ENCODE results near the gene APOM.

The APOM gene

DNA sequence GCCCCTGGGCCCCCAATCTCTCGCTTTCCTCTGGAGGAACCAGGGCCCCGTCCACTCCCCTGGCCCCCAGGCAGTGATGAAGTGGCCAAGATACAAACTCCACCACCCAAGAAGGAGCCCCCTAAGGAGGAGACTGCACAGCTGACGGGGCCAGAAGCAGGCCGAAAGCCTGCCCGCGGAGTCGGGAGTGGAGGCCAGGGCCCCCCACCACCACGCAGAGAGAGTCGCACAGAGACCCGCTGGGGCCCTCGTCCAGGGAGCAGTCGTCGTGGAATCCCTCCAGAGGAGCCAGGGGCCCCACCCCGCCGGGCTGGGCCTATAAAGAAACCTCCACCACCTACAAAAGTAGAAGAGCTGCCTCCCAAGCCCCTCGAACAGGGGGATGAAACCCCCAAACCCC, 24.5 kb upstream of the APOM start:
- no peak for DNase-seq (ENCODE audit: low read depth in 3 of 3)

DNA sequence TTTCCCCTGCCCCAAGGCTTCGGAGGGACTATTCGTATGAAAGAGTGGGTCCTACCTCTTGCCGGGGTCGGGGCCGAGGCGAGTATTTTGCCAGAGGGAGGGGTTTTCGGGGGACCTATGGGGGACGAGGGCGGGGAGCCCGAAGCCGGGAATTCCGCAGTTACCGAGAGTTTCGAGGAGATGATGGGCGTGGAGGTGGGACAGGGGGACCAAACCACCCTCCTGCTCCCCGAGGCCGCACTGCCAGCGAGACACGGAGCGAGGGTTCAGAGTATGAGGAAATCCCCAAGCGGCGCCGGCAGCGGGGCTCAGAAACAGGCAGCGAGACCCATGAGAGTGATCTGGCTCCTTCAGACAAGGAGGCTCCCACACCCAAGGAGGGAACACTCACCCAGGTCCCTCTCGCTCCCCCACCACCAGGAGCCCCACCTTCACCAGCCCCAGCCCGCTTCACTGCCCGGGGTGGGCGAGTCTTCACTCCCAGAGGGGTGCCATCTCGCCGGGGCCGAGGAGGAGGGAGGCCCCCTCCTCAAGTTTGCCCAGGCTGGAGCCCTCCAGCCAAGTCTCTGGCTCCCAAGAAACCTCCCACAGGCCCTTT, 23.9 kb upstream of the APOM start:
- DNase-seq (ENCODE audit: low read depth in 3 of 3) = no peak

DNA sequence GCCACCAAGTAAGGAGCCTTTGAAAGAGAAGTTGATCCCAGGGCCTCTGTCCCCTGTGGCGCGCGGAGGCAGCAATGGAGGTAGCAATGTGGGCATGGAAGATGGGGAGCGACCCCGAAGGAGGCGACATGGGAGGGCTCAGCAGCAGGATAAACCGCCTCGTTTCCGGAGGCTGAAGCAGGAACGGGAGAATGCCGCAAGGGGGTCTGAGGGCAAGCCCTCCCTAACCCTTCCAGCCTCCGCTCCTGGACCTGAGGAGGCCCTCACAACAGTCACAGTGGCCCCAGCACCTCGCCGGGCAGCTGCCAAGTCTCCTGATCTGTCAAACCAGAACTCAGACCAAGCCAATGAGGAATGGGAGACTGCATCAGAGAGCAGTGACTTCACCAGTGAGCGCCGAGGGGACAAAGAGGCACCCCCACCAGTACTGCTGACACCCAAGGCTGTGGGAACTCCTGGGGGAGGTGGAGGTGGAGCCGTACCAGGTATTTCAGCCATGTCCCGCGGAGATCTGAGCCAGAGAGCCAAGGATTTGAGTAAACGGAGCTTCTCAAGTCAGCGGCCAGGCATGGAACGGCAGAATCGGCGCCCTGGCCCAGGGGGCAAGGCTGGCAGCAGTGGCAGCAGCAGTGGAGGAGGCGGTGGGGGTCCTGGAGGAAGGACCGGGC, 23.3 kb upstream of the APOM start:
- DNase-seq (ENCODE audit: low read depth in 3 of 3) = no peak

DNA sequence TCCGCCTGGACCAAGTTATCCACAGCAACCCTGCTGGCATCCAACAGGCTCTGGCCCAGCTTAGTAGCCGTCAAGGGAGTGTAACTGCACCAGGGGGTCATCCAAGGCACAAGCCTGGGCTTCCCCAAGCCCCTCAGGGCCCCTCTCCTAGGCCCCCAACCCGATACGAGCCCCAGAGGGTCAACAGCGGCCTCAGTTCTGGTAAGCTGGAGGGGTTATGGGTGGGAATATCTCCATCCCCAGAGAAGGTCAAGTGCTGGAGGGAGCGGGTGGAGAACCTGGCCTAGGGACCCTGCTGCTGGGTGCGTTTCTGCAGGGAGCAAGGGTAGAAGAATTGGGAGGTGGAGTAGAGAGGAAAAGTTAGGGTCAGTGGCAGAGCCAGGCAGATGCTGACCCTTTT, 22.2 kb upstream of the APOM start:
- DNase-seq (ENCODE audit: low read depth in 3 of 3) = no peak

DNA sequence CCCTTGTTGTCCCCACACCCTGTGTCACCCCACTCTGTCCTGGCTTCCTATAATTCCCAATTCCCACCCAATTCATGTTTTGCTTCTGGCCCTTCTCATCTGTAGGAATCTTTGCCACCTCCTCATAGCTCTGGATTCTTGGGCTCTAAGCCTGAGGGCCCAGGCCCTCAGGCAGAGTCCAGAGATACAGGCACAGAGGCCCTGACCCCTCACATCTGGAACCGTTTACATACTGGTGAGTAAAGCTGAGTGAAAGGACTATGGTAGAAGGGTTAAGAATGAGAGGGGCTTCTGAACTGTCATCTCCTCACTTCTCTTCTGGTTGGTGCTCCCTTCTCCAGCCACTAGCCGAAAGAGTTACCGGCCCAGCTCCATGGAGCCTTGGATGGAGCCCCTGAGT, 21.6 kb upstream of the APOM start:
- DNase-seq (ENCODE audit: low read depth in 3 of 3) = no peak

DNA sequence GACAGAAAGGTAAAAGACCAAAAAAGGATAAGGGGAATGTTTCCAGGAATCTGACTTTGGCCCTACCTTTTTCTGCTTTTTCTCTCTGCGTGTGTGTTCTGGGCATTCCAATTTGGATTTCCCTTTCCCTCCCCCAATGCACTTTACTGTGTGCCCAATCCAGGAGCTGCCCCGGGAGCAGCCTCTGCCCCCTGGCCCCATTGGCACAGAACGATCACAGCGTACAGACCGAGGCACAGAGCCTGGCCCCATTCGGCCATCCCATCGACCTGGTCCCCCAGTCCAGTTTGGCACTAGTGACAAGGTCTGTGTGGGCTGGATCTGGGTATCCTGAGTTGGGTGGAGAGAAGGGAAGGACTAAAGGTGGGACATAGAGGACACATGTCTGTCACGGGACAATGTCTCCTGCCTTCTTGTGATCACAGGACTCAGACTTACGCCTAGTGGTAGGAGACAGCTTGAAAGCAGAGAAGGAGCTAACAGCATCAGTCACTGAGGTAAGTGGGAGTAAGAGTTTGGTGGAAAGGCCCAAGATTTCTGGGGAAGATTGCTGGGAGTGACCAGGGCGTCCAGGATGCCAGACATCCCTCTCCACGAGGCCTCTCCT, 20.6 kb upstream of the APOM start:
- no peak for DNase-seq (ENCODE audit: low read depth in 3 of 3)

DNA sequence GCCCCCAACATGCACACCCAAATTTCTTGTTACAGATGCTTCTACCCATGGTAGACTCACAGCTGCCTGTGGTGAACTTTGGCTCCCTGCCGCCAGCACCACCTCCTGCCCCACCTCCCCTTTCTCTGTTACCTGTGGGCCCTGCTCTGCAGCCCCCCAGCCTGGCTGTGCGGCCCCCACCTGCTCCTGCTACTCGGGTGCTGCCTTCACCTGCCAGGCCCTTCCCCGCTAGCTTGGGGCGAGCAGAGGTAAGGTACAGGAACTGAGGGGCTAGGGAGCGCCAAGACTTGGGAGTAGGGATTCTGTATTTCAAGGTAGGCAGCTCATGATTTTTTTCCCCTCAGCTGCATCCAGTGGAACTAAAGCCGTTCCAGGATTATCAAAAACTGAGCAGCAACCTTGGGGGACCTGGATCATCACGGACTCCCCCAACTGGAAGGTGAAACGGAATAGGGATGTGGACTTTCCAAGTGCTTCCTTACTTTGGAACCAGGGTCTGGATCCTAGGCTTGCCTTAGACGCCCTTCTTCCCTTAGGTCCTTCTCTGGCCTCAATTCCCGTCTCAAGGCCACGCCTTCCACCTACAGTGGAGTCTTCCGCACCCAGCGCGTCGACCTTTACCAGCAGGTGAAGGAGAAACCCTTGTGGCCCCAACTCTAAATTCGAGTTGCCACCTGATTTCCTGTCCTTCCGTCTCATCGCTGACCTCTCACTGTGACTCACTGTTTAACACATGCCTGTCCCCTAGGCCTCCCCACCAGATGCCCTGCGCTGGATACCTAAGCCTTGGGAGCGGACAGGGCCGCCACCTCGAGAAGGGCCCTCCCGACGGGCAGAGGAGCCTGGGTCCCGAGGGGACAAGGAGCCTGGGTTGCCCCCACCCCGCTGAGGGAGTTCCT, 18.7 kb upstream of the APOM start:
- no peak for DNase-seq (ENCODE audit: low read depth in 3 of 3)

DNA sequence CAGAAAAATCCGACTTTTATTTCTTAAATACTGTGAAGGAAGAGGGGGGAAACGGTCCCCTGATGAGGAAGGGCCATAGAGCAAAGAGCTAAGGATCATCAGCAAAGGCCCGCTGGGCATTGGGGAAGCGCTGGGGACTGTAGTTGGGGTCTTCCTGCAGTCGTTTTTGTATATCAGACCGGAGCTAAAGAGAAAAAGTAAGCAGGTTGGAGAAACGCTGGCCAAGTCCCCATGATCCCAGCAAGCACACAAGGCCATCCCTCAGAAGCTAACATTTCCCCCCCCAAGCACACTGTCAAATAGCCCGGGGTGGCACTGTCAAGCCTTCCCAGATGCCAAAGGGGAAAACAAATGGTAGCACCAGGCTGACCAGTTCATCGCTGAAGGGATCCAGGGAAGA, 16.7 kb upstream of the APOM start:
- no peak for DNase-seq (ENCODE audit: low read depth in 3 of 3)

DNA sequence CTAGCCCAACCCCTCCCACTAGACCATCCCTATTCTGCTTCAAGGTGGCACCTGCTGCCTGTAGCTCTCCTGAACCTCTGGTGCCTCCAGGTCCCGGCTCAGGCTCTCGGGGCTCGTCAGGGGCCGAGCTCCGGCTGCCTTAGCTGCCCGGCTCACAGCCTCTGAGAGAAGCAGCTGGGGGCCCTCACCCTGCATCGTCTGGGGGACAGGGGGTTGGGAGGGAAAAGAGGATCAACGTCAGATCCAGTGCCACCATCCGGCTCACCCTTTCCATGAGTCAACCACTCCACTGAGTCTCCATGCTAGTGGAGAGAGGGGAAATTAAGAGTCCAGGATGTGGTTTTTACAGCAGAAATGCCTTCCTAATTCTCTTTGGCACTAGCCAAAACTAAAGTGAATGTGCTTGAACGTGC, 16.2 kb upstream of the APOM start:
- DNase-seq (ENCODE audit: low read depth in 3 of 3) = peak in 1 of 3 experiments; percentile 40

DNA sequence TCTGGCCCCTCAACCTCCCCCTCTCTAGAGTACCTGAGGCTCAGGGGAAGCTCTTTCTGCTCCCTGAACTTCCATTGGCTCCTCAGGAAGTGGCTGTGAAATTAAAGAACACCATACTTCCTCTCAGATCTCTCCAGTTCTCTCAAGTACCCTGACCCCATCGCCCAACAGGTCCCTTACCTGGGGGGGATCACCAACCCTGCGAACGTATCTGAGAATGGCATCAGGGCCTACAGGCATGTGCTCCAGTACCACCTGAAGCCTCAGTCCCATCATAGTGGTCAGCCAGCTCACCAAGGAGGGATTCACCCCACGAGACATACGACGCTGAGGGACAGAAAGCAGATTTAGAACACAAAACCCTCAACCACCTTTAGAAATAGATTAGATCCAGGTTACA, 15.1 kb upstream of the APOM start:
- DNase-seq (ENCODE audit: low read depth in 3 of 3) = no peak

DNA sequence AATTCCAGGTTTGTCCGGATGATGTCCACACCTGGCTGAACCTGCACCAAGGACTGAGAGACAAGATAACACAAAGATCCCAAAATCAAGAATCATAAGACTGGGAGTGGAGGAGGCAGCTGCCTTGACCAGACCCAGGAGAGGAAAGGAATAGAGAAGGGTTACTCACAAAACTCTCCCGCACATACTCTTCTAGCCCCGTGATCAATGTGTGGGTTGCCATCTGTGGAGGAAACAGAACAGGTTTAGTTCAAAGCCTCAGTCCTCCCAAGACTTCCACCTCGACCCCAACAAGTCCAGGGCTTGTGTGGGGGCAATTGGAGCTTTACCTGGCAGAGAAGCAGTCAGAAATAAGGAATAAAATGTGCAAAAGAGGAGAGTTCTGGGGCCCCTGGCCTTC, 14.3 kb upstream of the APOM start:
- no peak for DNase-seq (ENCODE audit: low read depth in 3 of 3)

DNA sequence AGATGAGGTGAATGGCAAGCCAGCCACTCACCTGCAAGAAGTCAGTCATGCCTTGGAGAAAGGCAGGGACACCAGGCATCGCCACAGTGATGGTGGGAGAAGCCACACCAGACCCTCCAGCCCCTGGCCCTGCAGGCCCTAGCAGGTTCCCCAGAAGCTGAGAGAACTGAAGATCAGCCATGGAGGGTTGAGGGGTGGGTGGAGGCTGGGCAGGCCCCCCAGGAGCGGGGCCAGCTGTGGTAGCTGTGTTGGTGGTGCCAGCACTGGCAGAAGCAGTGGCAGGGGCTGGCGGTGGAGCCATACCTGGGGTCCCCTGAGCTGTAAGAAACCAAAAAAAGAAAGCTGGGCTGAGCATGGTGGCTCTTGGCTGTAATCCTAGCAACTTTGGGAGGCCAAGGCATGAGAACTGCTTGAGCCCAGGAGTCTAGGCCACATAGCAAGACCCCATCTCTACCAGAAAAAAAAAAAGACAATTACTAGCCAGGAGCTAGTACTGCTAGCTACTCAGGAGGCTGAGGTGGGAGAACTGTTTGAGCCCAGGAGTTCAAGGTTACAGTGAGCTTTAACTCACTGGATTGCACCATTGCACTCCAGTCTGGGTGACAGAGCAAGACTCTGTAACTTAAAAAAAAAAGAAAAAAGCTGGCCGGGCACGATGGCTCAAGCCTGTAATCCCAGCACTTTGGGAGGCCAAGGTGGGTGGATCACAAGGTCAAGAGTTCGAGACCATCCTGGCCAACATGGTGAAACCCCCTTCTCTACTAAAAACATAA, 12.7 kb upstream of the APOM start:
- no peak for DNase-seq (ENCODE audit: low read depth in 3 of 3)

DNA sequence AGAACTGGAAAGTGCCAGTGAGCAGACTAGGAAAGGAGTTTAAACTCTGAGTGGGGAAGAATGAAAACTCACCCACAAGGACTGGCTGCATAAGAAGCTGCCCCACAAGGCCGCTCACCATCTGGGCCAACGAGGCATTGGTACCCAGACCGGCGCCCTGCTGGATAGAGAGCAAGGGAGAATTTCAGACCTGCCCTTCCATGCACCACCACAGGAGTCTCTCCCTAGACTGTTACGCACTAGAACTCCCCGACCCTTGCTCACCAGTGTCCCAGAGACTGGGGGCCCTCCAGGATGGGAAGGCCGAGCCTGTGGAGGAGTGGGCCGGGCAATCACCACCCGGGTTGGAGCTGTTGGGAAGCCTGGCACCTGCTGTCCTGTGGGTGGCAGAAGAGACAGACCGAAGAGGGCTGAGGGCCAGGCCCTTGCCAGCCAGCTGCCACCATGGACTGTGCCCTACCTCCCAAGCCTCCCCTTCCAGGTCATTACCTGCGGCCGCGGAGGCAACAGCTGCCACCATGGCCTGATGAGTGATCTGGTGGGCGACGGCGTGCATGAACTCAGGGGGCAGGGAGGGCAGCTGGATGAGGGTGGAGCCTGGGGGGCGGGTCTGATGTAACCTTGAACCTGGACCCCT, 11.8 kb upstream of the APOM start:
- no peak for DNase-seq (ENCODE audit: low read depth in 3 of 3)

DNA sequence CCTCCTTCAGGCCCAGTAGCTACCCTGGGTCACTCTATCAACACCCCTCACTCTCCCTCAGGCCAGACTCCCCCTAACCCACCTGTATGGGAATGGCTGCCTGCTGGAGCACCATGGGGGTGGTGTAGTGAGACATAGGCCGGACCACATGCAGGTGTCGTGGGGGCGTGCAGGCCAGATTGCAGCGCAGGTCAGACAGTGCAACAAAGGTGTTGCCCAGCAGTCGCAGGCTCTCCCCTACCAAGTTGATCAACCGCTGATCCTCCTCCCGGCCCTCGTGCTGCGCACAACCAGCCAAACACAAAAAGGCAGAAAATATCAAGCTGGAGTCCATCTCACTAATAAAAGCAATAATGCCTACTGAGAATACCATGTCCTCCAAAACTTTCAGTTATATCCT, 10.4 kb upstream of the APOM start:
- DNase-seq (ENCODE audit: low read depth in 3 of 3) = no peak

DNA sequence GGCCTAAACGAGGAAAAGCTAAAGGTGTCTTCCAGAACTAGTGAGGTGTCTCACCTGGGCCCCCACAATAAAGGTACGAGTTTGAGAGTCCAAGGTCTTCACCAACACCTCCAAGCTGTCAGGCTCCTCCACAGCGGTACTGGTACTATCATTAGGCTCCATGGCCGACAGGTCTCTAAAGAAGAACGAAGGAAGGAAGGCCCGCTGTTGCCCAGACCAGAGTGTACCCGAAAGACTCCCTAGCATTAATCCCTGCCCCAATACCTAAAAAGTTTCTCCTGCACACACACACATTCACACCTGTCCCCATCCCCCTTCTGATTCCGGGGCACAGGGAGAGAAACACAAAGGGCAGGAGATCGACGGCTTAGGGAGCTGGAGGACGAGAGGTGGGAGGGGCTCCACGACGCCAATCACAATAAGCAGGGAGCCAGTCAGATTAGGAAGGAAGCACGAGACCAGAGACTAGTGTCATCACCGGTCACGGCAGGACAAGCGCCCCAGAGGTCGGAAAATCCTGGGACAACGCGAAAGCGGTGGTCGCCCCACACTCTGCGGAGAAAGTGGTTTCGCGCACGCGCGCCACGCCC, 4.0 kb upstream of the APOM start:
- no peak for DNase-seq (ENCODE audit: low read depth in 3 of 3)

DNA sequence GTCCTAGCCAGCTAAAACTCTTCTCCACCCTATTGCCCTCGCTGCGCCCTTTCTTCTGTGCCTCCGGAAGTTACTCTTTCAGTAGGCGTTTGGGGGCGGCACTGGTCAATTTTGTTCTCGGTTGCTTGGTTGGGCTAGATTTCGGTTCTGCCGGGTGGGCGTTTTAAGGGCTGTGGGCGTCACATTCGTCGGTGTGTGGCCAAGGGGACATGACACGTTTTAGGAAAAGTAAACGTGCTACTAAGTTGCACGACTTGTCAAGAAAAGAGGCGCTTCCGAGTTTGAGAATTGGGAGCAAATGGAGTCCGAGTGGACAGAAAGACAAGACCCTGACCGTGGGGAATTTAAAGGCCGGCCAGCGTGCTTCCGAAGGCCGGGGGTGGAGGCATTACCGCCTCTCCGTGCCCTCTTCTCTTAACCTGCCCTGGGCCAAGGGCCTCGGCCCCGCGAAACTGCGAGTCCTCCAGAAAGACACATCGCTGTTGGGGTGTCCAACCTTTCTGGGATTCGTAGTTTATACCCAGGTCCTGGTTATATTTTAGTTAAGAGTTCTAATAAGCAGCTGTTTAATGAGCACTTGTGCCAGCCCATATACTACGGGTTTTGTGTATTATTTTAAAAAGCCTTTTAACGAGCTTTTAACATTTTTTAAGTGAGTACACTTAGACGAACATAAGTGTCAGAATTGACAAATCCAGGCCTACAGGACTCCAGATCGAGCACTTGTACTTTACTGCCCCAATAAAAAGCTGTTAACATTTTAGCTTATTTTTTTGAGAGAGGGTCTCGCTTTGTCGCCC, 2.6 kb upstream of the APOM start:
- peak in 2 of 3 experiments; percentile 65 to 84 for DNase-seq (ENCODE audit: low read depth in 3 of 3)

DNA sequence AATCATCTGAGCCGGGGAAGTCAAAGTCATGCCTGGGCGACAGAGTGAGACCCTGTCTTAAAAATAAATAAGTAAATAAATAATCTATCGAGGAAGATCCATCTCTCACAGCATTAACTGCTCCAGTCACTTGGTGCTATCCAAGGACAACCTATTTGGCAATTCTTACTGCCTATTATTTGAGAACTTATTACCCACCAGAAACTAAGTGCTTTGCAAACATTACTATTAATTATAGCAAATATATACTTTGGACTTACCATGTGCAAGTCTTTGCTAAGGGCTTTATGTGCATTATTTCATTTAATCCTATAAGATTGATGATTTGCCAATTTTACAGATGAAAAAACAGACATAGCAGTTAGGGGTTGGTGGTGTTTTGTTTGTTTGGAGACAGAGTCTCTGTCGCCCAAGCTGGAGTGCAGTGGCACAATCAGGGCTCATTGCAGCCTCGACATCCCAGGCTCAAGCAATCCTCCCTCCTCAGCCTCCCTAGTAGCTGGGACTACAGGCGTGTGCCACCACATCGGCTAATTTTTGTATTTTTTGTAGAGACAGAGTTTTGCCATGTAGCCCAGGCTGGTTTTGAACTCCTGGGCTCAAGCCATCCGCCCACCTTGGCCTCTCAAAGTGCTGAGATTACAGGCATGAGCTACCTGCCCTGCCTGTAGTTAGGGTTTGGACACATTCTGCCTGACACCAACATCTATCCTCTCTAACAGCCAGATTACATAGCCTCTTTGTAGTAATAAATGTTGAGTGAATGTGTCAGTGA, 933 bp upstream of the APOM start:
- DNase-seq (ENCODE audit: low read depth in 3 of 3) = no peak

DNA sequence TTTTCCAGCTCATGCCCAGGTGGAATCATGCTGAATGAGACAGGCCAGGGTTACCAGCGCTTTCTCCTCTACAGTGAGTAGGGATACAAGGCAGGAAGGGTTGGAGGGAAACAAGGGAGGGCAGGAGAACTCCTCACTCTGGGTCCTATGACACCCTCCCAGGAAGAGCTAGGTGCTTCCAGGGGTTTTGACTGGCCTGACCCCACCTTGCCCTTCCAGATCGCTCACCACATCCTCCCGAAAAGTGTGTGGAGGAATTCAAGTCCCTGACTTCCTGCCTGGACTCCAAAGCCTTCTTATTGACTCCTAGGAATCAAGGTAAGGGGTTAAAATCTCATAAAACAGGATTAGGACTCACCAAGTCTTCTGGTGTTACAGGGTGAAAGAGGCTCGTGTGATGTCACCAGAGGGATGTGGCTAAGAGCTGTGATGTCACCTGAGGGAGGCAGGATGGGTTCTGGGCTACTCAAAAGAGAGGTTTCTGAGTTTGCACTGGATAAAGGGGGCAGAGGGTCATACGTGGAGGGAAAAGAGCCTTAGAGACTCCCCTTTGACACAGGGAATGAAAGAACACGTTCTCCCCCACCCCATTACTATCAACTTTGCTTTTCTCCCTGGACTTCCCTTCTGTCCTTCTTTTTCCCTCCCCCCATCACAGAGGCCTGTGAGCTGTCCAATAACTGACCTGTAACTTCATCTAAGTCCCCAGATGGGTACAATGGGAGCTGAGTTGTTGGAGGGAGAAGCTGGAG, 1.9 kb downstream of the APOM start:
- DNase-seq (ENCODE audit: low read depth in 3 of 3) = no peak
